ENCODE data around the gene PCSK4.
"Not testable (repeated sequence)": the region's sequence is repeated elsewhere in the genome, so short reads cannot be mapped to it uniquely, and the experiment has no call there.

The PCSK4 gene

DNA sequence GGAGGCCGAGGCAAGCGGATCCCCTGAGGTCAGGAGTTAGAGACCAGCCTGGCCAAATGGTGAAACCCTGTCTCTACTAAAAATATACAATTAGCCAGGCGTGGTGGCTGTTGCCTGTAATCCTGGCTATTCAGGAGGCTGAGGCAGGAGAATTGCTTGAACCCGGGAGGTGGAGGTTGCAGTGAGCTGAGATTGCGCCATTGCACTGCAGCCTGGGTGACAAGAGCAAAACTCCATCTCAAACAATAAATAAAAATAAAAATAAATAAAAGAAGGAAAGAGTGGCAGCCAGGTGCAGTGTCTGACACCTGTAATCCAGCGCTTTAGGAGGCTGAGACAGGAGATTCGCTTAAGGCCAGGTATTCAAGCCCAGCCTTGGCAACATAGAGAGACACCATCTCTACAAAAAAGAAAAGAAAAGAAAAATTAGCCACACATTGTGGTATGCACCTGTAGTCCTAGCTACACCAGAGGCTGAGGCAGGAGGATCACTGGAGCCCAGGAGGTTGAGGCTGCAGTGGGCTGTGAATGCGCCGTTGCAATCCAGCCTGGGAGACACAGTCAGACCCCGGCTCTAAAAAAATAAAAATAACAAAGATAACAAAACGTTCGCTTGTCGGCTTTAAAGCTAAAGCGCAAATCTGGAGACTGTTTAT is 12.4 kb upstream of the PCSK4 start:
- TF ChIP-seq ZNF70 (CRISPR knock-in tag; IDR thresholded peaks at IDR 0.05) (no peak), RARB (CRISPR knock-in tag; IDR thresholded peaks at IDR 0.05) (no peak), ZFP30 (CRISPR knock-in tag; IDR thresholded peaks at IDR 0.05) (no peak), BACH2 (CRISPR knock-in tag; IDR thresholded peaks at IDR 0.05; ENCODE audit: borderline replicate concordance) (no peak)
- no peak for ATAC-seq

GRCh38 chr19:1501200-1501595 is 11.0 kb upstream of the PCSK4 start:
- TF ChIP-seq GLIS3 (CRISPR knock-in tag; IDR thresholded peaks at IDR 0.05), result no peak
- TF ChIP-seq, protein P1, sequence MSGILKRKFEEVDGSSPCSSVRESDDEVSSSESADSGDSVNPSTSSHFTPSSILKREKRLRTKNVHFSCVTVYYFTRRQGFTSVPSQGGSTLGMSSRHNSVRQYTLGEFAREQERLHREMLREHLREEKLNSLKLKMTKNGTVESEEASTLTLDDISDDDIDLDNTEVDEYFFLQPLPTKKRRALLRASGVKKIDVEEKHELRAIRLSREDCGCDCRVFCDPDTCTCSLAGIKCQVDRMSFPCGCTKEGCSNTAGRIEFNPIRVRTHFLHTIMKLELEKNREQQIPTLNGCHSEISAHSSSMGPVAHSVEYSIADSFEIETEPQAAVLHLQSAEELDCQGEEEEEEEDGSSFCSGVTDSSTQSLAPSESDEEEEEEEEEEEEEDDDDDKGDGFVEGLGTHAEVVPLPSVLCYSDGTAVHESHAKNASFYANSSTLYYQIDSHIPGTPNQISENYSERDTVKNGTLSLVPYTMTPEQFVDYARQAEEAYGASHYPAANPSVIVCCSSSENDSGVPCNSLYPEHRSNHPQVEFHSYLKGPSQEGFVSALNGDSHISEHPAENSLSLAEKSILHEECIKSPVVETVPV (CRISPR knock-in tag; IDR thresholded peaks at IDR 0.05), result no peak
- no peak for TF ChIP-seq TCF4 (CRISPR knock-in tag; IDR thresholded peaks at IDR 0.05; ENCODE audit: borderline replicate concordance)
- TF ChIP-seq PPARA (CRISPR knock-in tag; IDR thresholded peaks at IDR 0.05; ENCODE audit: borderline replicate concordance), result no peak
- no peak for TF ChIP-seq ZNF70 (CRISPR knock-in tag; IDR thresholded peaks at IDR 0.05)
- no peak for TF ChIP-seq CREB5 (CRISPR knock-in tag; IDR thresholded peaks at IDR 0.05; ENCODE audit: low read depth)
- TF ChIP-seq CSDC2 (CRISPR knock-in tag; IDR thresholded peaks at IDR 0.05), result no peak
- TF ChIP-seq, protein P2, sequence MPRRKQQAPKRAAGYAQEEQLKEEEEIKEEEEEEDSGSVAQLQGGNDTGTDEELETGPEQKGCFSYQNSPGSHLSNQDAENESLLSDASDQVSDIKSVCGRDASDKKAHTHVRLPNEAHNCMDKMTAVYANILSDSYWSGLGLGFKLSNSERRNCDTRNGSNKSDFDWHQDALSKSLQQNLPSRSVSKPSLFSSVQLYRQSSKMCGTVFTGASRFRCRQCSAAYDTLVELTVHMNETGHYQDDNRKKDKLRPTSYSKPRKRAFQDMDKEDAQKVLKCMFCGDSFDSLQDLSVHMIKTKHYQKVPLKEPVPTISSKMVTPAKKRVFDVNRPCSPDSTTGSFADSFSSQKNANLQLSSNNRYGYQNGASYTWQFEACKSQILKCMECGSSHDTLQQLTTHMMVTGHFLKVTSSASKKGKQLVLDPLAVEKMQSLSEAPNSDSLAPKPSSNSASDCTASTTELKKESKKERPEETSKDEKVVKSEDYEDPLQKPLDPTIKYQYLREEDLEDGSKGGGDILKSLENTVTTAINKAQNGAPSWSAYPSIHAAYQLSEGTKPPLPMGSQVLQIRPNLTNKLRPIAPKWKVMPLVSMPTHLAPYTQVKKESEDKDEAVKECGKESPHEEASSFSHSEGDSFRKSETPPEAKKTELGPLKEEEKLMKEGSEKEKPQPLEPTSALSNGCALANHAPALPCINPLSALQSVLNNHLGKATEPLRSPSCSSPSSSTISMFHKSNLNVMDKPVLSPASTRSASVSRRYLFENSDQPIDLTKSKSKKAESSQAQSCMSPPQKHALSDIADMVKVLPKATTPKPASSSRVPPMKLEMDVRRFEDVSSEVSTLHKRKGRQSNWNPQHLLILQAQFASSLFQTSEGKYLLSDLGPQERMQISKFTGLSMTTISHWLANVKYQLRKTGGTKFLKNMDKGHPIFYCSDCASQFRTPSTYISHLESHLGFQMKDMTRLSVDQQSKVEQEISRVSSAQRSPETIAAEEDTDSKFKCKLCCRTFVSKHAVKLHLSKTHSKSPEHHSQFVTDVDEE (CRISPR knock-in tag; IDR thresholded peaks at IDR 0.05), result no peak
- TF ChIP-seq ZC3H10 (CRISPR knock-in tag; IDR thresholded peaks at IDR 0.05), result no peak
- TF ChIP-seq OSR1 (CRISPR knock-in tag; IDR thresholded peaks at IDR 0.05), result no peak
- TF ChIP-seq, protein P3, sequence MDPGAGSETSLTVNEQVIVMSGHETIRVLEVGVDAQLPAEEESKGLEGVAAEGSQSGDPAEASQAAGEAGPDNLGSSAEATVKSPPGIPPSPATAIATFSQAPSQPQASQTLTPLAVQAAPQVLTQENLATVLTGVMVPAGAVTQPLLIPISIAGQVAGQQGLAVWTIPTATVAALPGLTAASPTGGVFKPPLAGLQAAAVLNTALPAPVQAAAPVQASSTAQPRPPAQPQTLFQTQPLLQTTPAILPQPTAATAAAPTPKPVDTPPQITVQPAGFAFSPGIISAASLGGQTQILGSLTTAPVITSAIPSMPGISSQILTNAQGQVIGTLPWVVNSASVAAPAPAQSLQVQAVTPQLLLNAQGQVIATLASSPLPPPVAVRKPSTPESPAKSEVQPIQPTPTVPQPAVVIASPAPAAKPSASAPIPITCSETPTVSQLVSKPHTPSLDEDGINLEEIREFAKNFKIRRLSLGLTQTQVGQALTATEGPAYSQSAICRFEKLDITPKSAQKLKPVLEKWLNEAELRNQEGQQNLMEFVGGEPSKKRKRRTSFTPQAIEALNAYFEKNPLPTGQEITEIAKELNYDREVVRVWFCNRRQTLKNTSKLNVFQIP (CRISPR knock-in tag; IDR thresholded peaks at IDR 0.05; ENCODE audit: borderline replicate concordance, low read depth), result no peak
- TF ChIP-seq BACH2 (CRISPR knock-in tag; IDR thresholded peaks at IDR 0.05; ENCODE audit: borderline replicate concordance), result no peak
- no peak for TF ChIP-seq ARNTL (CRISPR knock-in tag; IDR thresholded peaks at IDR 0.05; ENCODE audit: borderline replicate concordance, low read depth)
- no peak for TF ChIP-seq SNAI2 (CRISPR knock-in tag; IDR thresholded peaks at IDR 0.05)
- TF ChIP-seq ZFP30 (CRISPR knock-in tag; IDR thresholded peaks at IDR 0.05), result no peak
- TF ChIP-seq, protein P4, sequence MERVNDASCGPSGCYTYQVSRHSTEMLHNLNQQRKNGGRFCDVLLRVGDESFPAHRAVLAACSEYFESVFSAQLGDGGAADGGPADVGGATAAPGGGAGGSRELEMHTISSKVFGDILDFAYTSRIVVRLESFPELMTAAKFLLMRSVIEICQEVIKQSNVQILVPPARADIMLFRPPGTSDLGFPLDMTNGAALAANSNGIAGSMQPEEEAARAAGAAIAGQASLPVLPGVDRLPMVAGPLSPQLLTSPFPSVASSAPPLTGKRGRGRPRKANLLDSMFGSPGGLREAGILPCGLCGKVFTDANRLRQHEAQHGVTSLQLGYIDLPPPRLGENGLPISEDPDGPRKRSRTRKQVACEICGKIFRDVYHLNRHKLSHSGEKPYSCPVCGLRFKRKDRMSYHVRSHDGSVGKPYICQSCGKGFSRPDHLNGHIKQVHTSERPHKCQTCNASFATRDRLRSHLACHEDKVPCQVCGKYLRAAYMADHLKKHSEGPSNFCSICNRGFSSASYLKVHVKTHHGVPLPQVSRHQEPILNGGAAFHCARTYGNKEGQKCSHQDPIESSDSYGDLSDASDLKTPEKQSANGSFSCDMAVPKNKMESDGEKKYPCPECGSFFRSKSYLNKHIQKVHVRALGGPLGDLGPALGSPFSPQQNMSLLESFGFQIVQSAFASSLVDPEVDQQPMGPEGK (CRISPR knock-in tag; IDR thresholded peaks at IDR 0.05; ENCODE audit: borderline replicate concordance), result no peak
- TF ChIP-seq ZFP3 (CRISPR knock-in tag; IDR thresholded peaks at IDR 0.05), result no peak
- ATAC-seq, result no peak

DNA sequence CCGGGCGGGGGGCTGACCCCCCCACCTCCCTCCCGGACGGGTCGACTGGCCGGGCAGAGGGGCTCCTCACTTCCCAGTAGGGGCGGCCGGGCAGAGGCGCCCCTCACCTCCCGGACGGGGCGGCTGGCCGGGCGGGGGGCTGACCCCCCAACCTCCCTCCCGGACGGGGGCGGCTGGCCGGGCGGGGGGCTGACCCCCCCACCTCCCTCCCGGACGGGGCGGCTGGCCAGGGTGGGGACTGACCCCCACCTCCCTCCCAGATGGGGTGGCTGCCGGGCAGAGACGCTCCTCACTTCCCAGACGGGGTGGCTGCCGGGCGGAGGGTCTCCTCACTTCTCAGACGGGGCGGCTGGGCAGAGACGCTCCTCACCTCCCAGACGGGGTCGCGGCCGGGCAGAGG is 9.1 kb upstream of the PCSK4 start:
- not testable (repeated sequence) for ATAC-seq

DNA sequence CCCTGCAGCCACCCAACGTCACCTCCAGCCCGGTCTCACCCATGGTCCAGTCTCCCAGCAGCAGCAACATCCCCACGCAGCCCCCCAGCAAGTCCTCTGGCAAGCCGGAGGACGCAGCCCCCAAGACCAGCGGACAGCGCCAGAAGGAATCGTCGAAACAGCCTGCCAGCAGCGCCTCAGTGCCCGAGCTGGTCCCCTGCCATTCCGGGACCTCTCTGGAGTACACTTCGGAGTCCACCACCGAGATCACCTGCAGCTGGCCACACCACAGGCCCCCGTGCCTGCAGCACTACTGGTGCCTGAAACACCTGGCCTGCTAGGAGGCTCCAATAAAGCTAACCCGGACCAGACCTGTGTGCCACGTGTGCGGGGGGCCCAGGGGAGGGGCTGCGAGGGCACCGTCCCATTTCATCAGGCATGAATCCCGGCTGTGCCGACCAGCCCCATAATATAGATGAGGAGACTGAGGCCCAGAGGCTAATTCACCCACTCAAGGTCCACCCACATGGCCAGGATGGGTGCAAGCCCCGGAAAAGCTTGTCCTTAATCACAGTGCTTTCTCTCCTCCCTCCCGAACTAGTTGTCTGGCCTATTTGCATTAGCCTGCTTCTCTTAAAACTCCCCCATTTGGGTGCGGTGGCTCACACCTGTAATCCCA is 7.6 kb upstream of the PCSK4 start:
- no peak for ATAC-seq
- TF ChIP-seq ZFP3 (CRISPR knock-in tag; IDR thresholded peaks at IDR 0.05), result no peak
- TF ChIP-seq, protein P4 (CRISPR knock-in tag; IDR thresholded peaks at IDR 0.05; ENCODE audit: borderline replicate concordance), result no peak

All from SK-N-SH treated with all-trans-retinoic acid at 6 μM for 48 hours (cell line).